HG02678 (cell line): ENCODE data around the gene TMPRSS9.

Experiments
- ATAC-seq: cut with Tn5 transposase; IDR thresholded peaks from one replicate; pipeline ENCODE4 v1.9.1; 2021; ENCODE audit warnings: mild to moderate bottlenecking, moderate library complexity; ENCODE audit not compliant: unreplicated experiment

Gene TMPRSS9

GRCh38 chr19:2358548-2359173 lies 1.4 kb upstream of the TMPRSS9 start:
- ATAC-seq, result no peak

GRCh38 chr19:2360833-2361232 lies 768 bp downstream of the TMPRSS9 start:
- no peak for ATAC-seq

- ATAC-seq, result no peak
Observed at GRCh38 chr19:2361246-2362045, 1.4 kb downstream of the TMPRSS9 start.

GRCh38 chr19:2362046-2362969 lies 2.2 kb downstream of the TMPRSS9 start:
- no peak for ATAC-seq

GRCh38 chr19:2362970-2363300 lies 2.9 kb downstream of the TMPRSS9 start:
- no peak for ATAC-seq

GRCh38 chr19:2363419-2363818 lies 3.4 kb downstream of the TMPRSS9 start:
- no peak for ATAC-seq

GRCh38 chr19:2365201-2365970 lies 5.3 kb downstream of the TMPRSS9 start:
- ATAC-seq, result no peak

GRCh38 chr19:2371656-2372055 lies 11.6 kb downstream of the TMPRSS9 start:
- ATAC-seq, result no peak

- ATAC-seq, result no peak
Observed at GRCh38 chr19:2372076-2372612, 12.1 kb downstream of the TMPRSS9 start.

- no peak for ATAC-seq
Observed at GRCh38 chr19:2374808-2375207, 14.7 kb downstream of the TMPRSS9 start.

GRCh38 chr19:2375353-2376121 lies 15.5 kb downstream of the TMPRSS9 start:
- ATAC-seq, result no peak

GRCh38 chr19:2376784-2377519 lies 16.9 kb downstream of the TMPRSS9 start:
- ATAC-seq, result no peak

- no peak for ATAC-seq
Observed at GRCh38 chr19:2380567-2380966, 20.5 kb downstream of the TMPRSS9 start.

- no peak for ATAC-seq
Observed at GRCh38 chr19:2381148-2381820, 21.2 kb downstream of the TMPRSS9 start.

- no peak for ATAC-seq
Observed at GRCh38 chr19:2382530-2383222, 22.6 kb downstream of the TMPRSS9 start.

- ATAC-seq, result no peak
Observed at GRCh38 chr19:2385053-2385721, 25.1 kb downstream of the TMPRSS9 start.
